Activated naive CD4-positive, alpha-beta T cell treated with Interleukin-2 at 50 U/mL for 16 hours (primary cell): ENCODE measurements around the gene NOVA1.

ENCODE experiments used
- DNase-seq: peaks from one replicate; pipeline ENCODE4 v3.0.0-alpha.2; 2020

Gene NOVA1

GRCh38 chr14:26589925-26590324 is 7.9 kb downstream of the NOVA1 start:
- no peak for DNase-seq

DNA sequence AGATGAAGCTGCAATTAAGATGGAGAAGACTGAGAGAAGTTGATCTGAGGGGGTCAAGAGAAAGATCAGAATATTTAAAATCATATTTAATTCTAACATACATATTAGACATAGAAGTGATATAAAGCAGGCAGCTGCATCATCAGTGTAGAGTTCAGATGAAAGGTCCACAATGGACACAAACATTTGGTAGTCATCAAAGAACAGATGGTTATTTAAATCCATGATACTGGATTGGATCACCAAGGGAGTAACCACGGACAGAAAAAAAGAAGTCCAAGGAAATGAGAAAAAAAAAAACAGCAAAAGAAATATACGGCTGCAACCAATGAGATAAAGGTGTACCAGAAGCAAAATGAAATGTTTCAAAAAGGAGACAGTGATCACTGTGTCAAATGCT is 20.1 kb downstream of the NOVA1 start:
- no peak for DNase-seq

GRCh38 chr14:26554069-26554772 is 43.6 kb downstream of the NOVA1 start:
- no peak for DNase-seq

- DNase-seq: no peak
These were observed 48.3 kb downstream of the NOVA1 start for GRCh38 chr14:26549571-26549970.

GRCh38 chr14:26548406-26548805 is 49.4 kb downstream of the NOVA1 start:
- DNase-seq: no peak

GRCh38 chr14:26538176-26538575 is 59.7 kb downstream of the NOVA1 start:
- DNase-seq: no peak

- DNase-seq: no peak
These were observed 65.9 kb downstream of the NOVA1 start for GRCh38 chr14:26531894-26532293.

DNA sequence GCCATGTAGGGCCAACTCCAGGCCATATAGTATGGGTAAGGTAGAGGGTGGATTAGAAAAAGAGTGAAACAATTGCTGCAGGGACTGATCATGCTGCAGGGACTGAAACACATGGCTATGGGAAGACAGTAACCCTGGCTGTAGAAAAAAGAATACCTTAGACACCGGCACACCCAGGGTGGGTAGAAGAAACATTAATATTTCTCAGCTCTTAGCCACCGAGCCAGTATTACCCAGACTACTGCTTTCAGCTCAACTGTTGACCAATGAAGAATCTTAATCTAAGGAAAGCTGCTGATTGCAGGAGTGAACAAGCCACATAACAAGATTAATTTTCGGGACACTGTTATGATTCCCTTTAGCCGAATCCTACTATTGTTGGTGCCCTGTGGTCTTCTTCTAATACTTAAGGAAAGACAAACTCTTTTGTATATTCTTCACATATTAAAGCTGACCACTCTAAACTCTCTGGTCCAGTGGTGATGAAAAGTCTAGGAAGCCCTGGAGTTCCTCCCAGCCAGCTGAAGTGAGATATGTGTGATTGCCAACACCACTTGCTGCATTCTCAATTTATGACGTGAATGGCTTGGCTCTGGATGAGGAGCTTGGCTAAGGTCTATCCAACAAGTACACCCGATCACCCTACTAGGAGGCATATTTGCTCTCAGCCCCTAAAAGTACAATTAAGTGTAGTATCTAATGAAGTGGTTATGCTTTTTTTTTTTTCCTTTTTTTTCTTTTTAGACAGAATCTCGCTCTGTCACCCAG is 69.2 kb downstream of the NOVA1 start:
- no peak for DNase-seq

DNA sequence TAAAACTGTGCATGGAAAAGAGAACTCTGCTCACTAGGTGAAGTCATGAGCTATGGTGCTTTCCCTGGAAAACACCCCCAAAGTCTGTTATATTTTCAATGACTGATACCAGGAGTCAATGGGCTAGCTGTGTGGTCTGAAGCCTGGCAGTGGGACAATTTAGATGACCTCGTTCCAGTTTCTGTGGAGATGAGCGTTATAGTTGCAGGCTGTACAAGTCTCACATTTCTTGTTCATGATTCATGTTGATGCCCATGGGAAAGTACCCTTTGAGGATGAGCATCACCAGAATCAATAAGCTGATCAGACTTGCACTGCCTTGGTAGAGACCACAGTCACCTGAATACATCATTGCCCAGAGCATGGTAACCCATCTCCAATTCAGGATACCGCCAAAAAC is 70.7 kb downstream of the NOVA1 start:
- DNase-seq: no peak

DNA sequence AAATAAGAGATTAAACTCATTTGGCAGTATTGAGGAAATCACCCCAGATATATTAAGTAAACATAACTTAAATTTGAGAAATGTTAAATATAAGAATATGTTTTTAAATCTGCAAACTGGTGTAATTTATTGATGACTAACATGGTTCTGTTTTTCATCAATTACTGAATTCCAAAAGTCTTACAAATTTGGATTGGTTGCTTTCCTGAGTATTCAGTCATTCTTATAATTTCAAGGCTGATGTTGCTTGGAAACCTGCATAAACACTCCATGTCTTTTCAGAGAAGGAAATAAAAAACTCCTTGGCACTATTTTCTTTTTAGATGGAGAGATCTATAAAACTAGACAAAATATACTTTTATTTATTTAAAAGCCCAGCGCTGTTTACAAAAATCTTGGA is 71.7 kb downstream of the NOVA1 start:
- DNase-seq: no peak

DNA sequence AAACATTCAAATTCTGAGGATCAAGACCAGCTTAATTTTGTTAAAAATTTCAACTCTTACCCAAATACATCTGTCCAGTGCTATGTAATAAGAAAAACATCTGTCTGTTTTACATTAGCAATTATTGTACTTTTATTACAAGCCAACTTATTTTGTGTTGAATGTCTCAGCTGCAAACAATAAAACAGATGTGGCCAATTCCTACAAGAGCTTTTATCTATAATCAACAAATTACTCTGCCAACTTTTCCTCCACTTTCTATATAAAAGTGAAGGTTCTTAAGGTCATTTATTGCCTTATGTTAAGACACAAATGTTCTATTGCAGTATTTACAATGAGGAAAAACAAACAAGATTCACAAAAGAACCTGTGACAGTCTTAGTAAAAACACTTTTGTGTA is 72.7 kb downstream of the NOVA1 start:
- no peak for DNase-seq

DNA sequence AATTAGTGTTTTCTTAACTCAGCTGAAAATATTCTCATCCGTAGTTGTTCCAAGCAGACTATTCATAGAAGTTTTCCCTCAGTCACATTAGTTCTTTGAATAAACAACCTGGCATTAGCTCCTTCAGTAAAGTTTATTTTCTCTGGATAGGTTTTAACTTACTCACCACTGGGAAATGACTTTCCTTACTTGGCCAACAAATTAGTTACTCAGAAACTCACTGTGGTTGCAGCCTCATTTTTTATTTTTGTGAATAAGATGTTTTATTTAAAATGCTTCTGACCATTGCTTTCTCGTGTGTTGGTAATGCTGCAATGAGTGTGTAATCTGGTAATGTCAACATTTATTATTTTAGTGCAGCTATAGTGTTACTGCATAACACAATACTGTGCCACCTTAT is 74.9 kb downstream of the NOVA1 start:
- no peak for DNase-seq

- DNase-seq: no peak
These were observed 80.1 kb downstream of the NOVA1 start for GRCh38 chr14:26517771-26518170.

DNA sequence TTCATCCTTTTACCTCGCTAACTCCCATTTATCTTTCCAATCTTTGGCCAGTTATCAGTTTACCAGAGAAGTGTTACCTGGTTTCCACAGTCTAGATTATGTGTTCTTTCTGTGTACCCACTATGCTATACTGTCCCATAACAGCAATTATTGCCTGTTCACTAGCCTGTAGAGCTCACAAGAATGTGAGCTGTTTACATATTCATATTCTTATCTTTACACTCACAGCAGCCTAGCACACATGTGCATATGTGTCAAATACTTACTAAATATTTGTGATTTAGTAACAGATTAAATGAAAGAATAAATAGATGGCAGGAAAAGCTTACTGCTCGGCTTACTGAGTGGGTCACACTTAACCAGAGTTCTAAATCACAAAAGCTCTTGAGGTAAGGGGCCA is 97.8 kb downstream of the NOVA1 start:
- DNase-seq: no peak

GRCh38 chr14:26499546-26499945 is 98.3 kb downstream of the NOVA1 start:
- no peak for DNase-seq

DNA sequence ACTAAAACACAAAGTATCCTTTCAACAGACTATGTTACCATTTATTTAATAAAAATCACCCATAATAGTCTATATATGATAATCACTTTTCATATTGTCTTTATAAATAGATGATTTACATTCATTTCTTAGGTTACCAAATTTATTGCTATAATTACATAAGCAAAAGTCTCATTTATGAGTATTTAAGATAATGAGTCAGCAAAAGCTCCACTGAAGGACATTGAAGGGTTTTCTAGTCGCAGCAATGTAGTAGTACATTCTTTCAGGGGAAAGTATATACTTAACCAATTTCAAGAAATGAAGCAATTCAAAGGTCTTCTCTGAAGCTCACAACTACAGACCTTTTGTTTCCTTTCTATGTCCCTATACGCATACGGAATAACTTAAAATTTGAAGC is 110.9 kb downstream of the NOVA1 start:
- DNase-seq: no peak

GRCh38 chr14:26484562-26484961 is 113.3 kb downstream of the NOVA1 start:
- DNase-seq: no peak

DNA sequence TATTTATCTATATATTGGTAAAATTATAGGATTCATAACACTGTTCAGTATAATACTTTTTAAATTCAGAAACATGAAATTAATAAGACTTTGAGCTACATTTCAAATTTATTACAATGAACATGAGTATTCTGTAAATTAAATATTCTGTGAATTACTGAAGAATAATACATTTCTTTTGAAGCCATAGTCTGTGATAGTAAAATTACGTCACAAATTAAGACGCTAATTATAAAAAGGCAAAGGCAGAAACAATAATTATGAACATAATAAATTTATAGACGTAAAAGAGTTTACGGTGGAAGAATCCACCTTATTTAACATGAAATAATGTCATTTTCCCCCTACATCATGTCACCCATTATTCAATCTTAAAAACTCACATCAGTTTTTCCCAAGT is 118.9 kb downstream of the NOVA1 start:
- no peak for DNase-seq

- no peak for DNase-seq
These were observed 131.0 kb downstream of the NOVA1 start for GRCh38 chr14:26466862-26467261.

DNA sequence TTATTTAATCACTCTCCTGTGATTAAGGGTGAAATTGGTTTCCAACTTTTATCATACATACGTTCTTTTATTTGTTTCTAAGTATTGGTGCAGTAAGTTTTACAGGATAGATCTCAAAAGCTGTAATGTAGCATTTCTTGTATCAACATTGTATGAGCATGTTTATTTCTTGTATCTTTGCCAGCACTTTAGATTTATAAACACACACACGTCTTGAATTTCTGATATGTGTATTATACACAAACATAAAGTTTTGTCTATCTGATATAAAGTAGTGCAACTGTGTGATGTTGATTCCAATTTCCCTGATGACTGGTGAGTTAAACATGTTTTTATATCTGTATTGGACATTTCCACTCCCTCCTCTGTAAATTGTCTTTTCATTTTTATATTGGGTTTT is 134.7 kb downstream of the NOVA1 start:
- DNase-seq: no peak

DNA sequence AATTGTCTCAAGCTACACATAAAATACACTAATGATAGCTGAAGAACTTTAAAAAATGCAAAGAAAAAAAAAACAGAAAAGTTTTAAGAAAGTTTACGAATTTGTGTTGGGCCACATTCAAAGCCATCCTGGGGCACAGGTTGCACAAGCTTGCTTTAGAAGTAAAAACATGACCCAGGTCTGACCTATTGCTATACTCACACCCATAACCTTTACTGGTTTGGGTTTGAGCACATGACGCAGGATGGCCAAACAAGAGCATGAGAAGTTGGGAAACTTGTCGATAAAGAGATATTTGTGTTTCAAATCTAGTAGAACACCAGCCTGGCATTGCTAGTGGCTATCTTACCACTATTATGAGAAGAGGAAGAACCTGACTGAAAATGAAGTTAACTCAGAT is 143.7 kb downstream of the NOVA1 start:
- DNase-seq: no peak

GRCh38 chr14:26448181-26448855 is 149.5 kb downstream of the NOVA1 start:
- DNase-seq: no peak

DNA sequence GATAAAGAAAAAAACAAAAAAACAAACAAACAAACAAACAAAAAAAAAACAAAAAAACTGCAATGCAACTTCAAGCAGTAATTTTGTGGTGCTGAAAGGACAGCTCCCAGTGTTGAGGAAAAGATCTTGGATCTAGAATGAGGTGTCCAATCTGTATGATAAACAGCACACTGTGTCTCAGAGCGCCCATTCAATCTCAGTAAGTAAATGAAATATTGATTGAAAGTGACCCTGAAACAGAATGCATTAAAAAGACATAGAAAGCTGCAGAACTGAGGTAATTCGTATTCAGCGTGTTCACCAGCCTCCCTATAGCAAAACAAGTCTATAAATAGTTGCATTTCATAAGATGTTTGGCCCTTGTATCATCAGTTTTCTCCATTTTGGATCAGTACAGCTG is 153.0 kb downstream of the NOVA1 start:
- no peak for DNase-seq

- no peak for DNase-seq
These were observed 154.2 kb downstream of the NOVA1 start for GRCh38 chr14:26443654-26444053.
